Measurements from ENCODE around the gene RMDN2. TPM values are rescaled to one million over a fixed set of nuclear protein-coding genes. Genes with fewer than 3 reads are reported as not detected.
A peak's percentile ranks its signal among the peaks of the same experiment; 100 is the strongest.

Gene RMDN2
- total RNA-seq, 1 experiment from 2014 or later = 4.7 TPM

DNA sequence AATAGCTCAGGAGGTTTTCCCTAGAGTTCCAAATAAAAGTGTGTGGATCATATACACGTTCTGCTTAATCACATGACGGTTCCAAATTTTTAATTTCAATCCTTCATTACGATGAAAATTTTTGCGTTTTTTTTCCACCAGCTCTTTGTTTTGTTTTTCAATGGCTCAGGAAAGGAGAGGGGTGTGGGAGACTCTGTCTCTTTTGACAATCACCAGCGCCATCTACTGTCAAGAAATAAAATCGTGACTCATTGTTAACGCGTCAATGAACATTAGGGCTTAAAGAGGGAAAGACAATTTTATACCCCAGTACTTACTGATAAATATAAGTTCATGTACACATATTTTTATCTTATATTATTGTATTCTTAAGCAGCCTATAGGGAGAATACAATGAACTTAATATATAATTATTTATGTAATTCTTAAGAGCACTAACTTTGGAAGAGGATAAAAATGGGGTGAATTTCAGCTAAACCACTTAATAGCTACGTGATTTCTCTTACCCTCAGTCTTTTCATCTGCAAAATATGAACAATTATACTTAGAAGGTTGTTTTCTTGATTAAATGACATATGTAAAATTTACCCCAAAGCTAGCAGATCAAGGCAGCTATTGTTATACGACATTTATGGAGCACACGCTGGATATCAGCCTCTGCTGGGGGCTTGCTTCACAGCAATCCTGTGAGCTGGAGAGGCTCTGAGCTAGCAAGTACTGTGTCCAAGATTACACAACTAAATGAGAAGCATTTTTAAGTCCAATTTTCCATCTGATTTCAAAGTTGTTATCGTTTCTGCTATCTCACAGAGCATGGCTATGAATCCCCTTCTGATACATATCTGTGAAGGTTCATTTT, 47.4 kb upstream of the RMDN2 start:
- intact Hi-C loops (cut with micrococcal nuclease; ENCODE audit: unreplicated experiment) = loop anchor here (1.0 to 5.0 kb wide), 5 partner anchors 45 to 481 kb away; partner anchors contain the start of gene CDC42EP3
- CTCF ChIA-PET = interaction anchor here (0.5 to 2.2 kb wide), 19 partner anchors 9 to 695 kb away, joined by 3 to 67 read pairs (median 5); partner anchors contain the start of gene RMDN2
- BruUV-seq (replicated peaks) = no TSS peak
- Mint-ChIP-seq H3K4me3 (ENCODE audit: low read depth, unreplicated experiment) (no peak overlapping the region), H3K36me3 (ENCODE audit: insufficient read depth, unreplicated experiment) (no peaks in the 10 kb centered on the region), H3K27me3 (ENCODE audit: unreplicated experiment) (no peaks in the 10 kb centered on the region), H3K4me1 (ENCODE audit: low read depth, unreplicated experiment) (peaks cover 26% of the 10 kb centered on the region), H3K27ac (ENCODE audit: unreplicated experiment) (no peak overlapping the region), H3K9me3 (ENCODE audit: low read depth, unreplicated experiment) (no peaks in the 10 kb centered on the region)
- peak; percentile 47 for DNase-seq
- TF ChIP-seq, protein P1, sequence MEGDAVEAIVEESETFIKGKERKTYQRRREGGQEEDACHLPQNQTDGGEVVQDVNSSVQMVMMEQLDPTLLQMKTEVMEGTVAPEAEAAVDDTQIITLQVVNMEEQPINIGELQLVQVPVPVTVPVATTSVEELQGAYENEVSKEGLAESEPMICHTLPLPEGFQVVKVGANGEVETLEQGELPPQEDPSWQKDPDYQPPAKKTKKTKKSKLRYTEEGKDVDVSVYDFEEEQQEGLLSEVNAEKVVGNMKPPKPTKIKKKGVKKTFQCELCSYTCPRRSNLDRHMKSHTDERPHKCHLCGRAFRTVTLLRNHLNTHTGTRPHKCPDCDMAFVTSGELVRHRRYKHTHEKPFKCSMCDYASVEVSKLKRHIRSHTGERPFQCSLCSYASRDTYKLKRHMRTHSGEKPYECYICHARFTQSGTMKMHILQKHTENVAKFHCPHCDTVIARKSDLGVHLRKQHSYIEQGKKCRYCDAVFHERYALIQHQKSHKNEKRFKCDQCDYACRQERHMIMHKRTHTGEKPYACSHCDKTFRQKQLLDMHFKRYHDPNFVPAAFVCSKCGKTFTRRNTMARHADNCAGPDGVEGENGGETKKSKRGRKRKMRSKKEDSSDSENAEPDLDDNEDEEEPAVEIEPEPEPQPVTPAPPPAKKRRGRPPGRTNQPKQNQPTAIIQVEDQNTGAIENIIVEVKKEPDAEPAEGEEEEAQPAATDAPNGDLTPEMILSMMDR (IDR thresholded peaks at IDR 0.05; ENCODE audit: unreplicated experiment) = peak; percentile 60

DNA sequence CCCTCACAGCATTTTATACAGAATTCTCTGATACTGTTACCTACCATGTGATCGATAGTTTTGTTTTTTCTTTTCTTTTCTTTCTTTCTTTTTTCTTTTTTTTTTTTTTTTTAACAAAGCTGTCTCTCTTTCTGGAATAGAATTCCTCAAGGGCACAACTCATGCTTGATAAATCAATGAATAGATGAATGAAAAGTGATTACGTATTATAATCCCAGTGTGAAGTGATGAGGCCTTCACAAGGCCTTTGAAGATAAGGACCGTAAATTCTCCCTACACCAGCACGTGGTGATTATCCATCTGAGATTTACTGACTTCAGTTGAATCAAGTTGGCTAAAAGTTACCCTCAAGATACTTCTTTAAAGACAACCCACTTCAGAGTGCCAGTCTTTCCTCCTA, 46.6 kb upstream of the RMDN2 start:
- no peaks in the 10 kb centered on the region for H3K27me3 Mint-ChIP-seq (ENCODE audit: unreplicated experiment)
- intact Hi-C loops (cut with micrococcal nuclease; ENCODE audit: unreplicated experiment) = loop anchor here (5.0 kb wide), 2 partner anchors 46 to 206 kb away; partner anchors contain the start of gene CDC42EP3
- no peaks in the 10 kb centered on the region for H3K36me3 Mint-ChIP-seq (ENCODE audit: insufficient read depth, unreplicated experiment)
- H3K4me1 Mint-ChIP-seq (ENCODE audit: low read depth, unreplicated experiment) = peaks cover 17% of the 10 kb centered on the region
- H3K4me3 Mint-ChIP-seq (ENCODE audit: low read depth, unreplicated experiment) = no peak overlapping the region
- BruUV-seq (replicated peaks) = no TSS peak
- H3K9me3 Mint-ChIP-seq (ENCODE audit: low read depth, unreplicated experiment) = no peaks in the 10 kb centered on the region
- TF ChIP-seq, protein P1 (IDR thresholded peaks at IDR 0.05; ENCODE audit: unreplicated experiment) = no peak
- CTCF ChIA-PET = interaction anchor here (1.0 to 2.1 kb wide), 3 partner anchors 9 to 482 kb away, joined by 4 to 35 read pairs (median 28); no protein-coding TSS in a partner anchor
- no peak overlapping the region for H3K27ac Mint-ChIP-seq (ENCODE audit: unreplicated experiment)
- no peak for DNase-seq

DNA sequence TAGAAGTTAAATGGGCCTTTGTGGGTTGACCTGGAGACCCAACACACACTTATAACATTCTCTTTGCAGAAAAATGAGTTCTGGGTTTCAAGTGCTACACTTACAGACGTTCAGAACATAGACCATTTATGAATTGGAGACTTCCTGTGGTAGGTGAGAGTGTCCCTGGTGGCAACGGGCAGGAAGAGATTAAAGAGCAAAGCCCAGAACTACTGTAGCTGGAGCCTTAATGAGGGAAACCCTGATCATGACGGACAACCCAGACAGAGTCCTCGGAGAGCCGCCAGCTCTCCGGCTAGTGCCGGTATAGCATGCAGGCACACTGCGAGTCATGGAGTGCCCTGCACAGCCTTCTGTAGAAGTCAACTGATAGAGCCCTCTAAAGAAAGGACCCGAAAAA, 44.5 kb upstream of the RMDN2 start:
- TF ChIP-seq, protein P1 (IDR thresholded peaks at IDR 0.05; ENCODE audit: unreplicated experiment) = no peak
- DNase-seq = no peak
- BruUV-seq (replicated peaks) = no TSS peak
- H3K27me3 Mint-ChIP-seq (ENCODE audit: unreplicated experiment) = no peaks in the 10 kb centered on the region
- H3K36me3 Mint-ChIP-seq (ENCODE audit: insufficient read depth, unreplicated experiment) = no peaks in the 10 kb centered on the region
- H3K4me3 Mint-ChIP-seq (ENCODE audit: low read depth, unreplicated experiment) = no peak overlapping the region
- intact Hi-C loops (cut with micrococcal nuclease; ENCODE audit: unreplicated experiment) = no loop called here
- CTCF ChIA-PET = interaction anchor here (1.4 to 1.6 kb wide), 2 partner anchors 48 to 484 kb away, joined by 3 to 6 read pairs; no protein-coding TSS in a partner anchor
- peaks cover 4% of the 10 kb centered on the region for H3K4me1 Mint-ChIP-seq (ENCODE audit: low read depth, unreplicated experiment)
- no peaks in the 10 kb centered on the region for H3K9me3 Mint-ChIP-seq (ENCODE audit: low read depth, unreplicated experiment)
- no peak overlapping the region for H3K27ac Mint-ChIP-seq (ENCODE audit: unreplicated experiment)

DNA sequence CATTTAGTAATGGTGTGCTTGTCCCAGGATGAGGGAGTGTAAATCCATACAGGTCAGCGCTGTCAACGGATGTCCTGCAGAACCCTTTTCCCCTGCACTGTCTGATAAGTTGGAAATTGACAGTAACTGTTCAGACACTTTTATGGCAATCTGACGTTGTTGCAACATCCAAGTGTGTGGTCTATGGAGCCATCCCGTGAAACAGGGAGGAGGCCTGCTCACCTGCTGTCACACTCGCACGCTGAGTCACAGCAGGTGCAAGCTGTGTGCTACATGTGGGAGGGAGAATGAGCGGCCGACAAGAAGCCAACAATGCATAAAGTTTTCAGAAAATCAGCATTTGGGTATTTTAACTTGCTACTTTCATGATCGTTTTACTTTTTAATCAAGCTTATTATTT, 43.7 kb upstream of the RMDN2 start:
- TF ChIP-seq, protein P1 (IDR thresholded peaks at IDR 0.05; ENCODE audit: unreplicated experiment) = no peak
- BruUV-seq (replicated peaks) = no TSS peak
- CTCF ChIA-PET = interaction anchor here (1.4 kb wide), 1 partner anchor 49 kb away, joined by 3 read pairs; no protein-coding TSS in a partner anchor

More for the DNA sequence above, 43.7 kb upstream of the RMDN2 start:
- Mint-ChIP-seq H3K36me3 (ENCODE audit: insufficient read depth, unreplicated experiment) (no peaks in the 10 kb centered on the region), H3K27me3 (ENCODE audit: unreplicated experiment) (no peaks in the 10 kb centered on the region), H3K9me3 (ENCODE audit: low read depth, unreplicated experiment) (no peaks in the 10 kb centered on the region), H3K27ac (ENCODE audit: unreplicated experiment) (no peak overlapping the region), H3K4me1 (ENCODE audit: low read depth, unreplicated experiment) (no peaks in the 10 kb centered on the region), H3K4me3 (ENCODE audit: low read depth, unreplicated experiment) (no peak overlapping the region)
- intact Hi-C loops (cut with micrococcal nuclease; ENCODE audit: unreplicated experiment) = no loop called here
- DNase-seq = no peak
